PFSK-1 (cell line): ENCODE results near the gene CABP5.

Experiments
- FOXP2 ChIP-seq: optimal IDR thresholded peaks from 2 replicates; pipeline ENCODE3; 2011; ENCODE audit warnings: borderline replicate concordance, control low read depth, inconsistent platforms; ENCODE audit not compliant: insufficient read depth; ENCODE audit errors: extremely low read length, extremely low read depth
- POLR2AphosphoS5 ChIP-seq: IDR thresholded peaks from 2 replicates; pipeline ENCODE4 v1.6.1; 2012; ENCODE audit warnings: low read depth, mild to moderate bottlenecking, control low read depth, low read length, moderate library complexity
- SIN3A ChIP-seq: IDR thresholded peaks from 2 replicates; pipeline ENCODE4 v1.6.1; 2012; ENCODE audit warnings: mild to moderate bottlenecking, low read length, moderate library complexity, borderline replicate concordance; ENCODE audit not compliant: insufficient read depth
- TAF1 ChIP-seq: IDR thresholded peaks from 2 replicates; pipeline ENCODE4 v1.6.1; 2012; ENCODE audit warnings: low read length, control low read depth, borderline replicate concordance; ENCODE audit not compliant: insufficient read depth
- TF ChIP-seq, protein P1 (sequence below), 2 experiments: IDR thresholded peaks; 2 replicates each; pipeline versions ENCODE4 v1.6.1 to v1.8.0; 2011 to 2012; ENCODE audit warnings: low read depth in 2 of 2, low read length in 2 of 2, control low read depth in 1 of 2, inconsistent platforms in 1 of 2, mild to moderate bottlenecking in 1 of 2, moderate library complexity in 1 of 2; ENCODE audit not compliant: insufficient read depth in 1 of 2

The CABP5 gene

DNA sequence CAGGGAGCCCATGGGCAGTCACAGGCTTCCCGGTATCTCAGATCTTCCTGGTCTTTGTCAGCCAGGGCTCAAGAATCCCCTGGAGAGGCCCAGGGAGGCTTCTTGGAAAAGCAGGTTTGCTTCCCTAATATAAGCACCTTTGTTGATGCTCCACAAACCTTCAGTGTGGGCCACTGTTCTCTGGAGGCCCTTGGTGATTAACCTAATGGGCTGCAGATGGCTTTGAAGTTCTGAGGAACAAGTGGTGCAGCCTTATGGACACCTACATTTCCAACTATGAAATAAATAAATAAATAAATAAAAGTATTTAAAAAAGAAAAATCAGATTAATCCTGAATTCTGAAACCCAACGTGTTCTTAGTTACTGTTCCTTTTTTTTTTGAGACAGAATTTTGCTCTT, 51.8 kb downstream of the CABP5 start, which contains the start of gene BSPH1:
Gene BSPH1, minus strand, starts transcription at position 101 of the 400 bp plus-strand sequence. Its CDS starts 89 bp downstream, at position 12.
- TF ChIP-seq, protein P1, sequence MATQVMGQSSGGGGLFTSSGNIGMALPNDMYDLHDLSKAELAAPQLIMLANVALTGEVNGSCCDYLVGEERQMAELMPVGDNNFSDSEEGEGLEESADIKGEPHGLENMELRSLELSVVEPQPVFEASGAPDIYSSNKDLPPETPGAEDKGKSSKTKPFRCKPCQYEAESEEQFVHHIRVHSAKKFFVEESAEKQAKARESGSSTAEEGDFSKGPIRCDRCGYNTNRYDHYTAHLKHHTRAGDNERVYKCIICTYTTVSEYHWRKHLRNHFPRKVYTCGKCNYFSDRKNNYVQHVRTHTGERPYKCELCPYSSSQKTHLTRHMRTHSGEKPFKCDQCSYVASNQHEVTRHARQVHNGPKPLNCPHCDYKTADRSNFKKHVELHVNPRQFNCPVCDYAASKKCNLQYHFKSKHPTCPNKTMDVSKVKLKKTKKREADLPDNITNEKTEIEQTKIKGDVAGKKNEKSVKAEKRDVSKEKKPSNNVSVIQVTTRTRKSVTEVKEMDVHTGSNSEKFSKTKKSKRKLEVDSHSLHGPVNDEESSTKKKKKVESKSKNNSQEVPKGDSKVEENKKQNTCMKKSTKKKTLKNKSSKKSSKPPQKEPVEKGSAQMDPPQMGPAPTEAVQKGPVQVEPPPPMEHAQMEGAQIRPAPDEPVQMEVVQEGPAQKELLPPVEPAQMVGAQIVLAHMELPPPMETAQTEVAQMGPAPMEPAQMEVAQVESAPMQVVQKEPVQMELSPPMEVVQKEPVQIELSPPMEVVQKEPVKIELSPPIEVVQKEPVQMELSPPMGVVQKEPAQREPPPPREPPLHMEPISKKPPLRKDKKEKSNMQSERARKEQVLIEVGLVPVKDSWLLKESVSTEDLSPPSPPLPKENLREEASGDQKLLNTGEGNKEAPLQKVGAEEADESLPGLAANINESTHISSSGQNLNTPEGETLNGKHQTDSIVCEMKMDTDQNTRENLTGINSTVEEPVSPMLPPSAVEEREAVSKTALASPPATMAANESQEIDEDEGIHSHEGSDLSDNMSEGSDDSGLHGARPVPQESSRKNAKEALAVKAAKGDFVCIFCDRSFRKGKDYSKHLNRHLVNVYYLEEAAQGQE (IDR thresholded peaks at IDR 0.05; ENCODE audit: insufficient read depth in 1 of 2, low read depth in 2 of 2, low read length in 2 of 2), result no peak
- no peak for TF ChIP-seq SIN3A
- no peak for TF ChIP-seq FOXP2
- TF ChIP-seq POLR2AphosphoS5, result no peak
- TF ChIP-seq TAF1, result no peak

DNA sequence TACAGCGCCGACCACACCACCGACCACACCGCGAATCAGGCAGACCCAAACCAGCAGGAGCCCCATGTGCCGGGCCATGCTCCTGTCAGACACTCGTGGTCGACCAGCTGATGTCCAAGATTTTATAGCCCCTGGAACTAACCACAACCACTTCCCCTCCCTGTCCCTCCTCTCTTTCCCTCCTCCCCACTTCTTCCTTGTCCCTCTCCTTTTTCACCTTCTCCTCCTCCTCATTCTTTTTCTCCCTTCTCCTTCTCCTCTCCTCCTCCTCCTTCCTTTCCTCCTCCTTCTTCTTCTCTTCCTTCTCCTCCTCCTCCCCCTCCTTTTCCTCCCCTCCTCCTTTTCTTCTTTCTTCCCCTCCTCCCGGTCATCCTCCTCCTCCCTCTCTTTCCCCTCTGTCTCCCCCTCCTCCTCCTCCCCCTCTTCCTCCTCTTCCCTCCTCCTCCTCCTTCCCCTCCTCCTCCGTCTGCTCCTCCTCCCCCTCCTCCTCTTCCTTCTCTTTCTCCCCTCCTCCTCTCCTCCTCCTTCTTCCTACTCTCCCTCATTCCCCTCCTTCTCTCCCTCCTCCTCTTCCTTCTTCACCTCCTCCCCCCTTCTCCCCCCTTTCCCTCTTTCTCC, 52.6 kb downstream of the CABP5 start:
- TF ChIP-seq POLR2AphosphoS5 (no peak), TAF1 (no peak)
- TF ChIP-seq, protein P1 (IDR thresholded peaks at IDR 0.05; ENCODE audit: insufficient read depth in 1 of 2, low read depth in 2 of 2, low read length in 2 of 2), result no peak
